Stomach (tissue), 9 donors: ENCODE measurements around the gene FBXW7. TPM values are rescaled to one million over a fixed set of nuclear protein-coding genes. Genes with fewer than 3 reads are reported as not detected.

Experiments used
- DNase-seq, 2 donors: peaks; one replicate each; pipeline versions ENCODE4 v3.0.0 to v3.0.0-alpha.2; 2013 to 2019
- H3K27ac ChIP-seq, 5 donors: fragments of 200-600 bp in 4 of 5; sonication (generic) in 4 of 5; one replicate each; pipeline ENCODE4 v1.5.1; 2013 to 2019; ENCODE audit warnings: mild to moderate bottlenecking in 1 of 5, moderate library complexity in 1 of 5
- H3K27me3 ChIP-seq, 3 donors: fragments of 200-600 bp; sonication (generic); one replicate each; pipeline ENCODE4 v1.5.1; 2017 to 2019; ENCODE audit warnings: mixed run types in 1 of 3
- H3K36me3 ChIP-seq, 4 donors: fragments of 200-600 bp; sonication (generic); 1 replicate in 3 of 4; 2 replicates in 1 of 4; pipeline ENCODE4 v1.5.1; 2016 to 2019
- H3K4me1 ChIP-seq, 4 donors: fragments of 200-600 bp; sonication (generic); one replicate each; pipeline ENCODE4 v1.5.1; 2016 to 2019
- H3K4me3 ChIP-seq, 4 donors: fragments of 200-600 bp; sonication (generic) in 3 of 4; one replicate each; pipeline ENCODE4 v1.5.1; 2016 to 2019; ENCODE audit warnings: mild to moderate bottlenecking in 1 of 4
- H3K9me3 ChIP-seq, 4 donors: fragments of 200-600 bp; sonication (generic); one replicate each; pipeline ENCODE4 v1.5.1; 2016 to 2019
- EP300 ChIP-seq: sonication (generic); formaldehyde crosslinking; IDR thresholded peaks from one replicate; pipeline ENCODE4 v1.6.1; 2017; ENCODE audit warnings: antibody characterized with exemption
- POLR2A ChIP-seq, 4 donors: fragments of 450-650 bp; IDR thresholded peaks; one replicate each; pipeline ENCODE4 v1.6.1; 2016; ENCODE audit warnings: antibody characterized with exemption in 4 of 4, control low read depth in 2 of 4, mild to moderate bottlenecking in 1 of 4, moderate library complexity in 1 of 4
- POLR2AphosphoS5 ChIP-seq, 3 donors: sonication (generic); formaldehyde crosslinking; IDR thresholded peaks; one replicate each; pipeline ENCODE4 v1.6.1; 2016; ENCODE audit warnings: antibody characterized with exemption in 3 of 3
- WGBS, 5 donors: extraction: QIAGEN DNeasy Blood & Tissue Kit in 3 of 5; methylation state at CpG; one replicate each; pipeline versions ENCODE4 v1.1.5 to v1.1.7; 2013 to 2018; 5-methylcytosine and 5-hydroxymethylcytosine counted together
- intact Hi-C: fragments of 100-400 bp; cut with DNase I; formaldehyde crosslinking; loops from one replicate; pipeline ENCODE4 v1.15.1; 2023; ENCODE audit warnings: low total_unique reads
- polyA plus RNA-seq, 3 donors: library from polyadenylated mRNA; stranded (reverse); fragments of 200-250 nt; gene quantifications; one replicate each; pipeline ENCODE4 v1.2.3, GENCODE V29; 2013
- total RNA-seq, 5 donors: library from RNA; depleted of rRNA; stranded (reverse); fragments of >200 nt; gene quantifications; one replicate each; pipeline versions ENCODE4 v1.1.0 to v1.2.3, GENCODE V29; 2014 to 2016
- TF ChIP-seq, protein P1 (sequence below), 7 experiments: fragments of 450-650 bp in 4 of 7; fragments of 200-600 bp in 3 of 7; sonication (generic) in 3 of 7; IDR thresholded peaks; one replicate each; pipeline ENCODE4 v1.5.1; 2016 to 2019; ENCODE audit warnings: antibody characterized with exemption in 7 of 7, control low read depth in 2 of 7, mild to moderate bottlenecking in 1 of 7
- donor health status: healthy with polysubstance abuse.
- donor health status: Bipolar disorder and iron deficiency.
- donor health status: healthy.

The FBXW7 gene
- total and polyA plus RNA-seq, 8 donors: 8.7 to 119 (median 25.1) TPM

GRCh38 chr4:152296386-152296785, 239.5 kb downstream of the FBXW7 start:
- TF ChIP-seq POLR2AphosphoS5 (IDR thresholded peaks at IDR 0.05): no peak
- TF ChIP-seq, protein P1, sequence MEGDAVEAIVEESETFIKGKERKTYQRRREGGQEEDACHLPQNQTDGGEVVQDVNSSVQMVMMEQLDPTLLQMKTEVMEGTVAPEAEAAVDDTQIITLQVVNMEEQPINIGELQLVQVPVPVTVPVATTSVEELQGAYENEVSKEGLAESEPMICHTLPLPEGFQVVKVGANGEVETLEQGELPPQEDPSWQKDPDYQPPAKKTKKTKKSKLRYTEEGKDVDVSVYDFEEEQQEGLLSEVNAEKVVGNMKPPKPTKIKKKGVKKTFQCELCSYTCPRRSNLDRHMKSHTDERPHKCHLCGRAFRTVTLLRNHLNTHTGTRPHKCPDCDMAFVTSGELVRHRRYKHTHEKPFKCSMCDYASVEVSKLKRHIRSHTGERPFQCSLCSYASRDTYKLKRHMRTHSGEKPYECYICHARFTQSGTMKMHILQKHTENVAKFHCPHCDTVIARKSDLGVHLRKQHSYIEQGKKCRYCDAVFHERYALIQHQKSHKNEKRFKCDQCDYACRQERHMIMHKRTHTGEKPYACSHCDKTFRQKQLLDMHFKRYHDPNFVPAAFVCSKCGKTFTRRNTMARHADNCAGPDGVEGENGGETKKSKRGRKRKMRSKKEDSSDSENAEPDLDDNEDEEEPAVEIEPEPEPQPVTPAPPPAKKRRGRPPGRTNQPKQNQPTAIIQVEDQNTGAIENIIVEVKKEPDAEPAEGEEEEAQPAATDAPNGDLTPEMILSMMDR (IDR thresholded peaks at IDR 0.05): no peak
- TF ChIP-seq POLR2A (IDR thresholded peaks at IDR 0.05): no peak
- no peak for TF ChIP-seq EP300
- DNase-seq: no peak
- Histone ChIP-seq H3K4me3 (no peak overlapping the region), H3K36me3 (no peaks in the 10 kb centered on the region), H3K27me3 (no peaks in the 10 kb centered on the region), H3K4me1 (no peaks in the 10 kb centered on the region), H3K27ac (no peak overlapping the region), H3K9me3 (no peaks in the 10 kb centered on the region)
- intact Hi-C loops: no loop called here

DNA sequence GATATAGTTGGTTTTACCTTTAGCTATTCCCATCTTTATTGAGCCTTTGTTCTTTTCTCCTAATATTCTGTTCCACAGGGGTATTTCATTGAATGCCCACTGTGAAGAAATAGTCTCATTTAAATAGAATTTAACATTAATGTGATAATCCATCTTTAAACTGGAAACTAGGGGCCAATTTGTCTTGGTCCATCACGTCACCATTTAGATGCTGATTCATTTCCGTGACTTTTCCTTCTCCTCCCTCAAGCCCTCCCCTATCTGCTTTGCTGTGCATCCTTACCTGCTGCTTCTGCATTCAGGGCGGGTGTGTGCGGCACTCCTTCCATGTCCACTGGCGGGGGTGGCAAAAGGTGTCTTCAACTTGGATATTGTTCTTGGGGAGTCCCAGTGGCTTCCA, 241.1 kb downstream of the FBXW7 start:
- 93 to 97% (median 95%) methylated on average over 5 of the region's 5 CpGs for WGBS, 5 donors
- Histone ChIP-seq H3K27me3 (no peaks in the 10 kb centered on the region), H3K9me3 (no peaks in the 10 kb centered on the region), H3K27ac (no peak overlapping the region), H3K36me3 (no peaks in the 10 kb centered on the region), H3K4me3 (no peak overlapping the region), H3K4me1 (no peaks in the 10 kb centered on the region)
- TF ChIP-seq EP300 (no peak), POLR2A (IDR thresholded peaks at IDR 0.05) (no peak), POLR2AphosphoS5 (IDR thresholded peaks at IDR 0.05) (no peak)
- TF ChIP-seq, protein P1 (IDR thresholded peaks at IDR 0.05): no peak
- DNase-seq: no peak
- intact Hi-C loops: no loop called here

GRCh38 chr4:152294331-152294730, 241.6 kb downstream of the FBXW7 start:
- WGBS, 5 donors: 78 to 94% (median 90%) methylated on average over 3 of the region's 3 CpGs
- Histone ChIP-seq H3K36me3 (no peaks in the 10 kb centered on the region), H3K27me3 (no peaks in the 10 kb centered on the region), H3K9me3 (no peaks in the 10 kb centered on the region), H3K4me1 (no peaks in the 10 kb centered on the region), H3K4me3 (no peak overlapping the region), H3K27ac (no peak overlapping the region)
- intact Hi-C loops: no loop called here
- TF ChIP-seq POLR2A (IDR thresholded peaks at IDR 0.05) (no peak), EP300 (no peak), POLR2AphosphoS5 (IDR thresholded peaks at IDR 0.05) (no peak)
- TF ChIP-seq, protein P1 (IDR thresholded peaks at IDR 0.05): no peak
- no peak for DNase-seq

- H3K27me3 ChIP-seq: no peaks in the 10 kb centered on the region
- H3K9me3 ChIP-seq: no peaks in the 10 kb centered on the region
- 91 to 96% (median 93%) methylated on average over 5 of the region's 5 CpGs for WGBS, 5 donors
- no peak for DNase-seq
- no peaks in the 10 kb centered on the region for H3K36me3 ChIP-seq
- intact Hi-C loops: no loop called here
- TF ChIP-seq, protein P1 (IDR thresholded peaks at IDR 0.05): no peak
- no peak for TF ChIP-seq POLR2AphosphoS5 (IDR thresholded peaks at IDR 0.05)
- TF ChIP-seq POLR2A (IDR thresholded peaks at IDR 0.05): no peak
- no peak for TF ChIP-seq EP300
- no peak overlapping the region for H3K4me3 ChIP-seq
- no peak overlapping the region for H3K27ac ChIP-seq
- H3K4me1 ChIP-seq: no peaks in the 10 kb centered on the region
These were observed 242.4 kb downstream of the FBXW7 start for GRCh38 chr4:152293527-152293926.
